Type B pancreatic cell (in vitro differentiated cells): ENCODE data around the gene LMO3. TPM values are rescaled to one million over a fixed set of nuclear protein-coding genes. Genes with fewer than 3 reads are reported as not detected.
"Not testable (repeated sequence)": the region's sequence is repeated elsewhere in the genome, so short reads cannot be mapped to it uniquely, and the experiment has no call there.

Source experiments
- DNase-seq: peaks from one replicate; pipeline ENCODE4 v3.0.0; 2021; ENCODE audit warnings: mixed read lengths; ENCODE audit not compliant: unreplicated experiment; ENCODE audit errors: extremely low spot score
- H3K27ac Mint-ChIP-seq: 2 replicates; pipeline ENCODE4 v1.8.0; 2021; ENCODE audit warnings: mild to moderate bottlenecking, mixed read lengths
- H3K27me3 Mint-ChIP-seq: 2 replicates; pipeline ENCODE4 v1.8.0; 2021; ENCODE audit warnings: mixed read lengths
- H3K36me3 Mint-ChIP-seq: 2 replicates; pipeline ENCODE4 v1.8.0; 2021; ENCODE audit warnings: mixed read lengths
- H3K4me1 Mint-ChIP-seq: one replicate; pipeline ENCODE4 v1.8.0; 2021; ENCODE audit warnings: mixed read lengths; ENCODE audit not compliant: unreplicated experiment
- H3K4me3 Mint-ChIP-seq: 2 replicates; pipeline ENCODE4 v1.8.0; 2021; ENCODE audit warnings: mild to moderate bottlenecking, mixed read lengths
- H3K9me3 Mint-ChIP-seq: 2 replicates; pipeline ENCODE4 v1.8.0; 2021; ENCODE audit warnings: mixed read lengths
- total RNA-seq: library from RNA; stranded (reverse); gene quantifications from 2 replicates; pipeline ENCODE4 v1.2.1, GENCODE V29; 2021; ENCODE audit warnings: low replicate concordance
- TF ChIP-seq, protein P1 (sequence below): fragments of 200-600 bp; sonication (generic); conservative IDR thresholded peaks from 2 replicates; pipeline ENCODE4 v1.5.0; 2021; ENCODE audit warnings: antibody characterized with exemption, mild to moderate bottlenecking

Gene LMO3
- total RNA-seq, 1 donor from 2014 or later: 4.4 TPM

DNA sequence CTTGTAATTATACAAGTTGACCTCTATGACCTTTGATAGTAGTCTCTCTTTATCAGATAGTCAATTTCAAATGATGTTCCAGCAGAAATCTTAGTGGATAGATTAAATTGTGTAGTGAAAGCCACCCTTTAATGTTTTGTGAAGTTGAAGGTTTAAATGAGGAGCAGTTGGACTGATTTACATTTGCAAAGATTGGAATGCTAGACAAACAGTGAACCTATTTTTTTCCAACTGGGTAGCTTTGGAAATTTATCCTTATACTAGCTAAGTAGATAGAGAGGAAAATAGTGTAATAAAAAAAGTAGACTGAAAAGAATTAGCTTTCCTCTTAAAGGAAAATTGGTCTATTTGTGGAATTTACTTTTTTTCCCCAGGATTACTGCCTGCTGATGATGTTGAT is 53.7 kb downstream of the LMO3 start:
- Mint-ChIP-seq H3K4me3 (no peak overlapping the region), H3K36me3 (peaks cover 4% of the 10 kb centered on the region), H3K27ac (no peak overlapping the region), H3K9me3 (no peaks in the 10 kb centered on the region), H3K27me3 (peaks cover 17% of the 10 kb centered on the region), H3K4me1 (no peaks in the 10 kb centered on the region)
- DNase-seq: no peak
- TF ChIP-seq, protein P1, sequence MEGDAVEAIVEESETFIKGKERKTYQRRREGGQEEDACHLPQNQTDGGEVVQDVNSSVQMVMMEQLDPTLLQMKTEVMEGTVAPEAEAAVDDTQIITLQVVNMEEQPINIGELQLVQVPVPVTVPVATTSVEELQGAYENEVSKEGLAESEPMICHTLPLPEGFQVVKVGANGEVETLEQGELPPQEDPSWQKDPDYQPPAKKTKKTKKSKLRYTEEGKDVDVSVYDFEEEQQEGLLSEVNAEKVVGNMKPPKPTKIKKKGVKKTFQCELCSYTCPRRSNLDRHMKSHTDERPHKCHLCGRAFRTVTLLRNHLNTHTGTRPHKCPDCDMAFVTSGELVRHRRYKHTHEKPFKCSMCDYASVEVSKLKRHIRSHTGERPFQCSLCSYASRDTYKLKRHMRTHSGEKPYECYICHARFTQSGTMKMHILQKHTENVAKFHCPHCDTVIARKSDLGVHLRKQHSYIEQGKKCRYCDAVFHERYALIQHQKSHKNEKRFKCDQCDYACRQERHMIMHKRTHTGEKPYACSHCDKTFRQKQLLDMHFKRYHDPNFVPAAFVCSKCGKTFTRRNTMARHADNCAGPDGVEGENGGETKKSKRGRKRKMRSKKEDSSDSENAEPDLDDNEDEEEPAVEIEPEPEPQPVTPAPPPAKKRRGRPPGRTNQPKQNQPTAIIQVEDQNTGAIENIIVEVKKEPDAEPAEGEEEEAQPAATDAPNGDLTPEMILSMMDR: no peak

DNA sequence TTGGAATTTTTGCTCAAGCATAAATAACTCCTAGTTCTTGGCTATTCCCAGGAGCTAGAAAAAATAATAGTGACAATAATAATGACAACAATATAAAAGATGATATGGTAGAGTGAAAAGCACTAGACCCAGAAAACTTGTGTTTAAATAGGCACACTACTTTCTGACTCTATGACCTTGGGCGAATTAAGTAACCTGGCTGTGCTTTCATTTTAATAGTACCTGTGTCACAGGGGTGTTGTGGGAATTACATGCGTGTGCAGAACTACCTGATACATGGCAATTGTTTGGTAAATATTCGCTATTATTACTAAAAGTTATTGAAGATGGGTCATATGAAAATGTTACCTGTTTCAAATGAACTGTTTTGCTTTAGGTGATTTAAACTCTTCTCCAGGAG is 60.1 kb downstream of the LMO3 start:
- H3K9me3 Mint-ChIP-seq: no peaks in the 10 kb centered on the region
- no peak overlapping the region for H3K4me3 Mint-ChIP-seq
- H3K36me3 Mint-ChIP-seq: no peaks in the 10 kb centered on the region
- TF ChIP-seq, protein P1: no peak
- DNase-seq: no peak
- H3K4me1 Mint-ChIP-seq: no peaks in the 10 kb centered on the region
- no peak overlapping the region for H3K27ac Mint-ChIP-seq
- H3K27me3 Mint-ChIP-seq: no peaks in the 10 kb centered on the region

DNA sequence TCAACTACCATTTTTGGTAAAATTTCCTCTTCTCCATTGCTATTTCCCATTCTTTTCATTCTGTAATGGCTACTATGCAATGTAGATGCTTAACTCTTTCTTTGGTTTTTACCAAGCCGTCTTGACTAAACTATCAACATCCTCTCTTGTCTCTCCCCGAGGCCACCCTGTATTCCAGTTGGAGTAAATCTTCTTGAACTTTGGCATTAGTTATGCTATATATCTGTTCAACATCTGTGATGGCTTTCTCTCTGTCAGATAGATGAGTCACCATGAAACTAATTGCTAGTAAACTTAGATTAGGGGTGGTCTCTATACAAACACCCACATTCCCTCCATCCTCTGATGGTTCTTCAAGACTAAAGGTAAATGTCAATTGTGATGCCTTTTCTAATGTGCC is 63.4 kb downstream of the LMO3 start:
- Mint-ChIP-seq H3K9me3 (peaks cover 5% of the 10 kb centered on the region), H3K4me1 (no peaks in the 10 kb centered on the region), H3K27me3 (no peaks in the 10 kb centered on the region), H3K36me3 (peaks cover 4% of the 10 kb centered on the region), H3K4me3 (no peak overlapping the region), H3K27ac (no peak overlapping the region)
- TF ChIP-seq, protein P1: no peak
- DNase-seq: no peak

DNA sequence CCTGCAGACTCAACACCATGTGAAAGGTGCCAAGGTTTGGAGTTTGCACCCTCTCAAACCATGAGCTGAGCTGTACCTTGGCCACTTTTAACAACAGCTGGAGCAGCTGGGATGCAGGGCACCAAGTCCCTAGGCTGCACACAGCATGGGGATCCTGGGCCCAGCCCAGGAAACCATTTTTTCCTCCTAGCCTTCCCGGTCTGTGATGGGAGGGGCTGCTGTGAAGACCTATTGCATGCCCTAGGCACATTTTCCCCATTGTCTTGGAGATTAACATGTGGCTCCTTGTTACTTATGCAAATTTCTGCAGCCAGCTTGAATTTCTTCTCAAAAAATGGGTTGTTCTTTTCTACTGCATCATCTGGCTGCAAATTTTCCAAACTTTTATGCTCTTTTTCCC is 68.3 kb downstream of the LMO3 start:
- H3K36me3 Mint-ChIP-seq, DNase-seq, H3K27me3 Mint-ChIP-seq, H3K4me1 Mint-ChIP-seq, H3K4me3 Mint-ChIP-seq, H3K9me3 Mint-ChIP-seq, H3K27ac Mint-ChIP-seq: not testable (repeated sequence)

DNA sequence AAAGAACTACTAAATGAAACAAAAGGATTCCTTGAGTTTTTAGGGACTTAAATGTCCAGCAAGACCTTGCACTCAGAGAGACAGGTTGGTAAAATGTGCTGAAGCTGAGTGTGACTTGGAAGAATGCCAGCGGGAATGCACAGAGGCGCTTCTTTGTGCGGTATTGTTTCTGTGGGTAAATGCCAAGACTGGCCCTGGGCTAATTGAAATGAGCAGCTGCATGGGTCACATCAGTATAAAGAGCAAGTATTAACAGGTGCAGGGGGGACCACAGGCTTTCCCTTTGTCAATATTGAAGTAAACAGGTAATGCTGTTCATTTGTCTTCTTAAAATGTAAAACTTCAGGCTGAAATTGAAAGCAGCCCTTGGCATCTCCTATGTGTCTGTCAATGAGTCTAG is 74.3 kb downstream of the LMO3 start:
- no peak for DNase-seq
- H3K4me1 Mint-ChIP-seq: peaks cover 7% of the 10 kb centered on the region
- H3K4me3 Mint-ChIP-seq: no peak overlapping the region
- no peaks in the 10 kb centered on the region for H3K27me3 Mint-ChIP-seq
- no peak overlapping the region for H3K27ac Mint-ChIP-seq
- H3K36me3 Mint-ChIP-seq: no peaks in the 10 kb centered on the region
- TF ChIP-seq, protein P1: no peak
- H3K9me3 Mint-ChIP-seq: no peaks in the 10 kb centered on the region

DNA sequence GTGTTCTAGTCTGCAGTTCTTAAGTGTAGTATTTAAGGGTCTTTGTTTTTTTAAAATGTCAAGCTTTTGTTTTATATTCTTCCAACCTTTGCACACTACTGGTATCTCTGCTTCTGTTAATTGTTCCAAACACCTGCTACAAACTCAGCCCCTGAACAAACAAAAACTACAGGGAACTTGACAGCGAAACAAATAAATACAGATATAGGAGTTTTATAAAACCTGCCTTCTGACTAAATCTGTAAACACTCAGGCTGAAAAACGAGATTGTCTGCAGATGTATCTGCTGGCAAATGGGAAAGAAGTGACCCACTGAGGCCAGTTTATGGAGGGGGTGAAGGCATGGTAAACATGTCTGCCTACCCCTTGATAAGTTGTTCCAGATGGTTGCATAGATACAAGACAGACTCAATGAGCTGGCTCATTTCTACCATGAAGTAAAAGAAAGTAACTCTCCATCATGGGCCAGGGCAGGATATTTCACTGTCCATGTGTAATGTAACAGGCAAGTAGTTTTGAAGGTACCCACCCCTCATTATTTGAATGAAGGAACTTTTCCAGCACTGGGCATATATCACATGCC is 75.6 kb downstream of the LMO3 start:
- no peaks in the 10 kb centered on the region for H3K36me3 Mint-ChIP-seq
- no peaks in the 10 kb centered on the region for H3K27me3 Mint-ChIP-seq
- TF ChIP-seq, protein P1: no peak
- peaks cover 7% of the 10 kb centered on the region for H3K4me1 Mint-ChIP-seq
- H3K9me3 Mint-ChIP-seq: no peaks in the 10 kb centered on the region
- H3K27ac Mint-ChIP-seq: no peak overlapping the region
- no peak overlapping the region for H3K4me3 Mint-ChIP-seq
- no peak for DNase-seq
